GM18907 (cell line): ENCODE results near the gene HEG1.
"Not testable (repeated sequence)": the region's sequence is repeated elsewhere in the genome, so short reads cannot be mapped to it uniquely, and the experiment has no call there.

Source experiments
- ATAC-seq: cut with Tn5 transposase; IDR thresholded peaks from one replicate; pipeline ENCODE4 v1.9.1; 2021; ENCODE audit warnings: mild to moderate bottlenecking, moderate library complexity; ENCODE audit not compliant: unreplicated experiment

HEG1 gene, protein sequence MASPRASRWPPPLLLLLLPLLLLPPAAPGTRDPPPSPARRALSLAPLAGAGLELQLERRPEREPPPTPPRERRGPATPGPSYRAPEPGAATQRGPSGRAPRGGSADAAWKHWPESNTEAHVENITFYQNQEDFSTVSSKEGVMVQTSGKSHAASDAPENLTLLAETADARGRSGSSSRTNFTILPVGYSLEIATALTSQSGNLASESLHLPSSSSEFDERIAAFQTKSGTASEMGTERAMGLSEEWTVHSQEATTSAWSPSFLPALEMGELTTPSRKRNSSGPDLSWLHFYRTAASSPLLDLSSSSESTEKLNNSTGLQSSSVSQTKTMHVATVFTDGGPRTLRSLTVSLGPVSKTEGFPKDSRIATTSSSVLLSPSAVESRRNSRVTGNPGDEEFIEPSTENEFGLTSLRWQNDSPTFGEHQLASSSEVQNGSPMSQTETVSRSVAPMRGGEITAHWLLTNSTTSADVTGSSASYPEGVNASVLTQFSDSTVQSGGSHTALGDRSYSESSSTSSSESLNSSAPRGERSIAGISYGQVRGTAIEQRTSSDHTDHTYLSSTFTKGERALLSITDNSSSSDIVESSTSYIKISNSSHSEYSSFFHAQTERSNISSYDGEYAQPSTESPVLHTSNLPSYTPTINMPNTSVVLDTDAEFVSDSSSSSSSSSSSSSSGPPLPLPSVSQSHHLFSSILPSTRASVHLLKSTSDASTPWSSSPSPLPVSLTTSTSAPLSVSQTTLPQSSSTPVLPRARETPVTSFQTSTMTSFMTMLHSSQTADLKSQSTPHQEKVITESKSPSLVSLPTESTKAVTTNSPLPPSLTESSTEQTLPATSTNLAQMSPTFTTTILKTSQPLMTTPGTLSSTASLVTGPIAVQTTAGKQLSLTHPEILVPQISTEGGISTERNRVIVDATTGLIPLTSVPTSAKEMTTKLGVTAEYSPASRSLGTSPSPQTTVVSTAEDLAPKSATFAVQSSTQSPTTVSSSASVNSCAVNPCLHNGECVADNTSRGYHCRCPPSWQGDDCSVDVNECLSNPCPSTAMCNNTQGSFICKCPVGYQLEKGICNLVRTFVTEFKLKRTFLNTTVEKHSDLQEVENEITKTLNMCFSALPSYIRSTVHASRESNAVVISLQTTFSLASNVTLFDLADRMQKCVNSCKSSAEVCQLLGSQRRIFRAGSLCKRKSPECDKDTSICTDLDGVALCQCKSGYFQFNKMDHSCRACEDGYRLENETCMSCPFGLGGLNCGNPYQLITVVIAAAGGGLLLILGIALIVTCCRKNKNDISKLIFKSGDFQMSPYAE (N-terminal part only)

GRCh38 chr3:125055913-125056745, at the start of gene HEG1:
Gene HEG1, minus strand, starts transcription at chr3:125055997. Its CDS starts 107 bp downstream, at chr3:125055890.
- ATAC-seq, result peak; percentile 58

DNA sequence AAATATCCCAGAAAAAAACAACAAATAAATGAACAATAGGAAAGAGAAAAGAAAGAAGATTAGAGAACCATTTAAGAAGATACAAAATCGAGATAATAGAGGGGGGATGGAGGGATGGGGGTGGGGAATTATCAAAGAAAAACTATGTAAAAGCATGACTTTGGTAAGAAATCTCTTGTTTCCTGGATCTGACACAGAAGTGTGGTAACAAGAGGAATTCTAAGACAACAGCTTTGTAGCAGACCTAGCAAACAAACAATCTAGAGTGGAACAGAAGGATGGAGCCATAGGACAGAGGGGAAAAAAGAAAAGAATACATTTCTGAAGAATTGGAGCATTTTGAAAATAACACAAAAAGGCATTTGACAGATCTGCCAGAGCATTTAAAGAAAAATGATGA, 49.3 kb upstream of the HEG1 start:
- no peak for ATAC-seq

- no peak for ATAC-seq
Measured at GRCh38 chr3:125104639-125105038, 48.8 kb upstream of the HEG1 start.

- ATAC-seq, result no peak
Measured at GRCh38 chr3:125103406-125103805, 47.6 kb upstream of the HEG1 start.

DNA sequence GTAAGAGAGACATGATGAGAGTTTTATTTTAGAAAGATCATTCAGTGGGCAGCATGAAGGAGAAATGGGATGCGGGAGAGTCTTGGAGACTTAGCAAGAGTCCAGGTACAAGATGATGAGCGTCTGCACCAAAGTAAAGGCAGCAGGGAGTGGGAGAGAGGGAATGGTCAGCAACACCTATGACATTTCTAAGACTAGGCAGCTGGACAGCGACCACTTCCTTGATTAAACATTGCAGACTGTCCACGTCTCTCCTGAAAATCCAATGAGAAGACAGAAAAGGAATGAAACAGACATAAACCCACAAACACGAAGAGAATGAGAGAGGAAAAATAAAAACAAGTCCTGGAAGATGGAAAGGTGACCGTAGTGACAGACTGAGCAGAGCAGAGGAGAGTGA, 46.7 kb upstream of the HEG1 start:
- ATAC-seq, result no peak

DNA sequence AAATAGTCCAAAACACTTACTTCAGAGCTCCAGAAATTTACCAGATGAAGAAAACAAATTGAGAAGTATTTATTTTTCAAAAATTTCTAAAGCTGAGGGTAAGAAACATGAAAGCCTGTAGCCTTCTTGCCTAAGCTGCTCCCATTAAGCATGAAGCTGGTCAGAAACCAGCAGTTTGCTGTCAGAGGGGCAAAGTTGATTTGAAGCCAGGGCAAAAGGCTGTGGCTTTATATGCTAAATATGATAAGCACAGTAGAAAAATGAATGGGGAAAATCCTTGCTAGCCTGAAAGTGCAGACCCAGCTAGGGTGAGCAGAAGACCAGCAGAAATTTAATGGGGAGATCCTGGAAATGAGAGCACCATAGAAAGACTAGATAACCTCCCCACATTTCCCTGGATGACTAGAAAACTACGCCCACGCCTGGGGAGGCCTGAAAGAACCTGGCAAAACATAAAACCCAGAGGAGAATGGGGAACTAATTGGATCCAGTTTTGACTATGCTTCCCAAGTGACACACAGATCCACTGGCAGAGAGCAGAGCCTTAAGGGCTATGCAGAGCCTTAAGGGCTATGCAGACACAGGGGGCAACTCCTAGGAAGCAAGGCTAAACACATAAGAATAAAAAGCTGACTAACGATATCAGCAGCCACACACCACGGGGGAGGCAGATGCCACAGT, 43.0 kb upstream of the HEG1 start:
- no peak for ATAC-seq

DNA sequence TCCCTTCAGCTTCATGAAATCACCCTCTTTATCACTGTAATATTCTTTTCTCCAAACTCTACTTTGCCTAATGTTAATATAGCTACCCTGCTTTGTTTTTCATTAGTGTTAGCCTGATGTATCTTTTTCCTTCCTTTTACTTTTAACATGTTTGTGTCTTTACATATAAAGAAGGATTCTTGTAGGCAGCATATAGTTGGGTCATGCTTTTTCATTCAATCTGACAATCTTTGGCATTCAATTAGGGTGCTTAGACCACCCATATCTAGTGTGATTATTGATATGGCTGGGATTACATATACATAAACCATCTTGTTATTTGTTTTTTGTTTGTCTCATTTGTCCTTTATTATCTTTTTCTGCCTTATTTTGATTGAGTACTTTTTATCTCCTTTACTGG, 34.9 kb upstream of the HEG1 start:
- ATAC-seq, result no peak

DNA sequence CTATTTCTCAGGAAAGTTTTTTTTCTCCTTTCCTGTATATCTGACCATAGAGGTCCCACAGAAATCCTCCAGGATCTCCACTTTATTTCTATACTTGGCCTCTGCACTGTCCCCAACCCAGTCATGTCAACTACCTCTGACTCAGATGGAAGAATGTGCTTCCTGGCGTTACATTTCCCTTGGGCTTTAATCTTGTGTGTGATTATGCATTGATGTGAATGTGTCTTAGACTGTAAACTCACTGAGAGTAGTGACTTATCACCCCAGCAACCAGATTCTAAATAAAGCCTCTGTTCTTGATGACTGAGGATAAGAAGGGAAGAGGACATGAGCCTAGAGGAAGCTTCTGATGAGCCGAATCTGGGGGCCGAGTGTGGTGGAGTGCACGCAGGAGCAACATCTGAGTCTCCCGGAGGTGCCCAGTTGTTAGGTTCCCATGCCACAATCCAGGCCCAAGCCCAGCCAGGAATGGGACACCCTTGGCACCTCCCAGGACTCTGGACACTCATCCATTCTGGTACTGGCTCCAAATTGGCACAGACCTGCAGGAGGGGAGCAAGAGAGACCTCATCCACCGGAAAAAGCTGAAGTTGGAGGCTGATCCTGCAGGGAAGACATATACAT, 32.1 kb upstream of the HEG1 start:
- ATAC-seq, result no peak

DNA sequence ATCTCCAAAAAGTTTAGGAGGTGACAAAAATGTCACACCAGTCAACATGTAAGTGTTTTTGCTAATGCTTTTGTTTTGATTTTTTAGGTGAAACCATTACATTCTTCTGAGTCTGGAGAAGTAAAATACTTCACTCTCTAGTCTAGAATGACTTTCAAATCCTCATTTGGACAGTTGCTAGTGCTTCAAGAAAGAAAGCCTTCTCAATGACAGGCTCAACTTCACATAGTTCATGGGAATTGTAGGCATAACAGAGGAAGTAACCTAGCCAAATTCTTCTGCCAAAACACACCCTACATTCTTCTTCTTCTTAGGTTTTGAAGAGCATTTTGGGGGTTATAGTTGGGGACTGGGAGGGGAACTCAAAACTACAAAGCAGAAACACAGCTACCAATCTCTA, 29.4 kb upstream of the HEG1 start:
- ATAC-seq, result no peak

- ATAC-seq, result no peak
Measured at GRCh38 chr3:125083776-125084175, 28.0 kb upstream of the HEG1 start.

DNA sequence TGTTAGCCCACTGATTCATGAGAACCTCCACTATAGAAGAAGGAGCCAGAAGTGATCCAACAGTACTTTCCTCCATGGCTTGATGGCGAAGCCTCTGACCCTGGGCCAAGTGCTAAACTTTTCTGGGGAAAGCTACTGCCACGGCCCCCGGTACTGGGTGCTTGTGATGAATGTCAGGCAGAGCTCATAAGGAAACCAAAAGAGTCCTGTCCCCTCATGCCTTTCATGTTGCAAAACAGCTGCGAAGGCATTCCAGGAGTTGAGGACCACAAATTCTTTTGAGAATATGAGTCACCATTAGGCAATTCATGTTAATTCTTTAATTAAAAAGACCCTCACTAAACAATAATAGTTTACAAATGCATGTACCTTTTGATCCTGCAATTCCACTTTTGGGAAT, 26.5 kb upstream of the HEG1 start:
- ATAC-seq, result not testable (repeated sequence)

DNA sequence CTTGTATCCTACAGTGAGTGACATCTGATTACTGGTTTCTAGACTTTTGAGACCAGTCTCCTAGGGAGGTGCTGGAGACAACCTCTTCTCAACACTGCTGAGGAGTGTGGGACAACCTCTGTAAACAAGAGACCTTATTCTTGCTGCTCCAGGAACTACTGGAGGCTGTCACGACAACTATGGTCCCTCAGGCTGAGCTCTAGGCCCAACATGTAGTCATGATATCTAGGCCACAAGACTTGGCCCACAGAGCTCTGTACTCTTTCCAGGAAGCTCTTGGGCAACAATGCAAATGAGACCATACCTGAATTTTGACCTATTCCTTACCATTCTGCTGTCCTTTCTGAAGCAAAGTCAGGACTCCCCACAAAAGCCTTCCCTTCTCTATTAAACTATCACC, 24.3 kb upstream of the HEG1 start:
- ATAC-seq, result no peak

- no peak for ATAC-seq
Measured at GRCh38 chr3:125079675-125080045, 23.9 kb upstream of the HEG1 start.

- ATAC-seq, result no peak
Measured at GRCh38 chr3:125078951-125079674, 23.3 kb upstream of the HEG1 start.

DNA sequence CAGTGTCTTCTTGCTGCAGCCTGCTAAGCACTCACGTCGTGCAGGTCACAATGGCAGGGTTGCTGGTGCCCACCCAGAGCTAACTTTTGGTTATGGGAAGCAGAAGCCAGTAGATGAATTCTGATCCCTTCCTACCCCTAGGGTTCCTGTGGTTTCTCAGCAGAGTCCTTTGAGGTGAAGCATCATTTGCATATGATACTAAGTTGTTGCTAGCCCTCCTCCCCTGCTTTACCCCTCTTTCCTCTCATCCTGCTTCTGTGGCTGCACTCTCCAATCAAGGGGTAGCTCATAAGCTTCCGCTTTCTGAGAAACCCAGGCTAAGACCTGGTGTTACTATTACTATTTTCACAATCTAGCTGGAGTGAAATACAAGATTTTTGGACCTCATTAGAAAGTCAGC, 22.1 kb upstream of the HEG1 start:
- no peak for ATAC-seq

- no peak for ATAC-seq
Measured at GRCh38 chr3:125076464-125076863, 20.7 kb upstream of the HEG1 start.

- ATAC-seq, result no peak
Measured at GRCh38 chr3:125075738-125076137, 19.9 kb upstream of the HEG1 start.

DNA sequence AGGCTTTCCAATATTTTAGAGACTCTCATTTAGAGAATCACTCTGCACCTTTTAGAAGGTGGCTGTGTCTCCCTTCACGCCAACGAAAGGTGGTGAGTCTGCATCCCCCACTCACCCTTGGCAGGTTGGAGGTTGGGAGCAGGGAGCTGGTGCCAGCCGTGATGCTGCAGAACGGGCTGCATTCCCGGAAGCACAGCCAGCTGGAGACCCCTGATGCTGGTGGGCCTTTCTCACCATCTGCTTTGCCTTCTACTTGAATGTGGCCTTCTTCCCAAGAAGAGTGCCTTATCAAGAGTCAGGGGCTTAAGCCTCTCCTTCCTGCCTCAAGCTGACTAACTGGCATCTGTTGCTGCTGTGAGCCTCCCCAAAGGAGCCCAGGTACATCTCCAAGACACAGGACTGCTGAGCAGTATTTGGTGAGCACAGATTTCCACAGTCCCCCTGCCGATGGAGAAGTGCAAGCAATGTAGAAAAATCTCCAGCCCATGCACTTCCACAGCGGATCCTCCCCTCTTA, 17.7 kb upstream of the HEG1 start:
- ATAC-seq, result no peak
